ENCODE data around the gene CYFIP1.

DNA sequence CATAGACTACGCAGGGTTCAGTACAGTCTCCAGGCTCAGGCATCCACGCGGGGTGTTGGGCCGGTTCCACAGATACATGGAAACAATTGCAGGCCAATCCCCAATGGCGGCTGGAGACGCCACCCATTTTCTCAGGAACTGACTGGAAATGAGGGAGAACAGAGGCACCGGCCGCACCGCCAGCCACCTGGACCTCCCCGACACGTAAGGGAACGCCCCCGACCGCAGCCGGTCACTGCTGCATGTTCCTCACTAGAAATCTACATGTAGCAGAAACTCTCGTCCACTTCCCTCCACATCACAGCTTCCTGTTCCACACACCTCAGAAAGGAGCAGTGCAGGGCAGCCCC lies 29.2 kb downstream of the CYFIP1 start:
- TF ChIP-seq, protein P1, sequence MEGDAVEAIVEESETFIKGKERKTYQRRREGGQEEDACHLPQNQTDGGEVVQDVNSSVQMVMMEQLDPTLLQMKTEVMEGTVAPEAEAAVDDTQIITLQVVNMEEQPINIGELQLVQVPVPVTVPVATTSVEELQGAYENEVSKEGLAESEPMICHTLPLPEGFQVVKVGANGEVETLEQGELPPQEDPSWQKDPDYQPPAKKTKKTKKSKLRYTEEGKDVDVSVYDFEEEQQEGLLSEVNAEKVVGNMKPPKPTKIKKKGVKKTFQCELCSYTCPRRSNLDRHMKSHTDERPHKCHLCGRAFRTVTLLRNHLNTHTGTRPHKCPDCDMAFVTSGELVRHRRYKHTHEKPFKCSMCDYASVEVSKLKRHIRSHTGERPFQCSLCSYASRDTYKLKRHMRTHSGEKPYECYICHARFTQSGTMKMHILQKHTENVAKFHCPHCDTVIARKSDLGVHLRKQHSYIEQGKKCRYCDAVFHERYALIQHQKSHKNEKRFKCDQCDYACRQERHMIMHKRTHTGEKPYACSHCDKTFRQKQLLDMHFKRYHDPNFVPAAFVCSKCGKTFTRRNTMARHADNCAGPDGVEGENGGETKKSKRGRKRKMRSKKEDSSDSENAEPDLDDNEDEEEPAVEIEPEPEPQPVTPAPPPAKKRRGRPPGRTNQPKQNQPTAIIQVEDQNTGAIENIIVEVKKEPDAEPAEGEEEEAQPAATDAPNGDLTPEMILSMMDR (IDR thresholded peaks at IDR 0.05) = no peak
- TF ChIP-seq ZFX (IDR thresholded peaks at IDR 0.05; ENCODE audit: borderline replicate concordance) = no peak

Measured in 22Rv1 (cell line).